HEK293 (cell line): ENCODE results near the gene FRMPD4.

ENCODE experiments used
- CTCF ChIA-PET: fragments of 350-600 bp; formaldehyde crosslinking; extraction: SDS; loops from one replicate; lab custom pipeline; 2021; ENCODE audit warnings: antibody characterized with exemption; lab: Yijun Ruan, JAX
- POLR2A ChIA-PET: fragments of 300-600 bp; formaldehyde crosslinking; extraction: SDS; loops from one replicate; lab custom pipeline; 2020; ENCODE audit warnings: antibody characterized with exemption, inconsistent platforms; lab: Yijun Ruan, JAX
- H3K27ac ChIP-seq: fragments of 200-500 bp; sonication (Bioruptor generic); 2 replicates; pipeline ENCODE4 v1.5.1; 2014; ENCODE audit warnings: low read depth, low read length, control low read depth, inconsistent platforms; ENCODE audit errors: extremely low read depth
- H3K36me3 ChIP-seq, 2 experiments: fragments of 200-500 bp in 1 of 2; sonication (Bioruptor generic) in 1 of 2; 1 replicate in 1 of 2; 2 replicates in 1 of 2; pipeline ENCODE4 v1.5.1; 2014 to 2017; ENCODE audit warnings: inconsistent platforms in 2 of 2, low read length in 2 of 2; ENCODE audit not compliant: control insufficient read depth in 2 of 2, insufficient read depth in 1 of 2
- H3K4me1 ChIP-seq: fragments of 200-500 bp; sonication (Bioruptor generic); 2 replicates; pipeline ENCODE4 v1.5.1; 2014; ENCODE audit warnings: mild to moderate bottlenecking, low read length, inconsistent platforms; ENCODE audit not compliant: control insufficient read depth, insufficient read depth
- H3K4me3 ChIP-seq: 2 replicates; pipeline ENCODE4 v1.5.1; 2011; ENCODE audit warnings: low read depth, mild to moderate bottlenecking, control low read depth, low read length, moderate library complexity
- H3K9me3 ChIP-seq: fragments of 200-500 bp; sonication (Bioruptor generic); 2 replicates; pipeline ENCODE4 v1.5.1; 2014; ENCODE audit warnings: low read depth, low read length, inconsistent platforms; ENCODE audit not compliant: control insufficient read depth, insufficient read depth
- EGR2 ChIP-seq: fragments of 450-650 bp; formaldehyde crosslinking; IDR thresholded peaks from 2 replicates; pipeline ENCODE4 v1.5.1; 2016; ENCODE audit warnings: low read depth, missing biosample characterization, missing genetic modification characterization
- HOXA7 ChIP-seq: sonication (generic); formaldehyde crosslinking; IDR thresholded peaks from 2 replicates; pipeline ENCODE4 v1.8.1; 2022; ENCODE audit warnings: missing genetic modification reagents, borderline replicate concordance
- PATZ1 ChIP-seq: fragments of 450-650 bp; formaldehyde crosslinking; IDR thresholded peaks from 2 replicates; pipeline ENCODE4 v1.5.1; 2016; ENCODE audit warnings: missing biosample characterization, missing genetic modification characterization
- PRDM1 ChIP-seq: fragments of 450-650 bp; formaldehyde crosslinking; IDR thresholded peaks from 2 replicates; pipeline ENCODE4; 2016; ENCODE audit warnings: missing biosample characterization, missing genetic modification characterization
- PRDM2 ChIP-seq: fragments of 450-650 bp; formaldehyde crosslinking; IDR thresholded peaks from 2 replicates; pipeline ENCODE4 v1.5.1; 2016; ENCODE audit warnings: missing biosample characterization, missing genetic modification characterization, borderline replicate concordance
- PRDM4 ChIP-seq: fragments of 450-650 bp; formaldehyde crosslinking; IDR thresholded peaks from 2 replicates; pipeline ENCODE4 v1.5.1; 2017; ENCODE audit warnings: missing biosample characterization, missing genetic modification characterization
- SCRT1 ChIP-seq: fragments of 450-650 bp; formaldehyde crosslinking; IDR thresholded peaks from 2 replicates; pipeline ENCODE4 v1.5.1; 2016; ENCODE audit warnings: missing biosample characterization, missing genetic modification characterization, borderline replicate concordance
- SCRT2 ChIP-seq: fragments of 450-650 bp; formaldehyde crosslinking; IDR thresholded peaks from 2 replicates; pipeline ENCODE4 v1.5.1; 2016; ENCODE audit warnings: missing biosample characterization, missing genetic modification characterization
- SP7 ChIP-seq: fragments of 450-650 bp; formaldehyde crosslinking; IDR thresholded peaks from 2 replicates; pipeline ENCODE4 v1.5.1; 2016; ENCODE audit warnings: missing biosample characterization, missing genetic modification characterization
- ZBTB20 ChIP-seq: fragments of 450-650 bp; formaldehyde crosslinking; IDR thresholded peaks from 2 replicates; pipeline ENCODE4 v1.5.1; 2016; ENCODE audit warnings: missing biosample characterization, missing genetic modification characterization
- ZBTB26 ChIP-seq: fragments of 450-650 bp; formaldehyde crosslinking; optimal IDR thresholded peaks from 2 replicates; pipeline ENCODE3; 2016; ENCODE audit warnings: missing biosample characterization, mild to moderate bottlenecking, missing genetic modification characterization
- ZFHX2 ChIP-seq: fragments of 450-650 bp; formaldehyde crosslinking; conservative IDR thresholded peaks from 2 replicates; pipeline ENCODE4 v1.5.1; 2016; ENCODE audit warnings: missing biosample characterization, missing genetic modification characterization
- ZNF112 ChIP-seq: fragments of 450-650 bp; formaldehyde crosslinking; IDR thresholded peaks from 2 replicates; pipeline ENCODE4 v1.5.0; 2017; ENCODE audit warnings: missing biosample characterization, missing genetic modification characterization
- ZNF140 ChIP-seq: fragments of 450-650 bp; formaldehyde crosslinking; IDR thresholded peaks from 2 replicates; pipeline ENCODE4 v1.5.1; 2016; ENCODE audit warnings: missing biosample characterization, missing genetic modification characterization
- ZNF146 ChIP-seq: fragments of 450-650 bp; formaldehyde crosslinking; IDR thresholded peaks from 2 replicates; pipeline ENCODE4 v1.5.1; 2016; ENCODE audit warnings: missing biosample characterization, missing genetic modification characterization
- ZNF19 ChIP-seq: fragments of 450-650 bp; formaldehyde crosslinking; IDR thresholded peaks from 2 replicates; pipeline ENCODE4; 2016; ENCODE audit warnings: missing biosample characterization, missing genetic modification characterization, low read depth
- ZNF214 ChIP-seq: fragments of 450-650 bp; formaldehyde crosslinking; IDR thresholded peaks from 2 replicates; pipeline ENCODE4 v1.5.1; 2017; ENCODE audit warnings: missing biosample characterization, mild to moderate bottlenecking, missing genetic modification characterization, borderline replicate concordance
- ZNF558 ChIP-seq: fragments of 450-650 bp; formaldehyde crosslinking; IDR thresholded peaks from 2 replicates; pipeline ENCODE4 v1.5.1; 2016; ENCODE audit warnings: missing biosample characterization, missing genetic modification characterization
- ZNF585B ChIP-seq: fragments of 450-650 bp; formaldehyde crosslinking; IDR thresholded peaks from 2 replicates; pipeline ENCODE4 v1.5.1; 2016; ENCODE audit warnings: missing biosample characterization, missing genetic modification characterization
- ZNF623 ChIP-seq: fragments of 450-650 bp; formaldehyde crosslinking; IDR thresholded peaks from 2 replicates; pipeline ENCODE4 v1.5.1; 2016; ENCODE audit warnings: missing biosample characterization, missing genetic modification characterization
- ZNF654 ChIP-seq: fragments of 450-650 bp; formaldehyde crosslinking; IDR thresholded peaks from 2 replicates; pipeline ENCODE4 v1.5.1; 2016; ENCODE audit warnings: low read depth, missing biosample characterization, missing genetic modification characterization
- ZNF776 ChIP-seq: fragments of 450-650 bp; formaldehyde crosslinking; IDR thresholded peaks from 2 replicates; pipeline ENCODE4 v1.5.0; 2017; ENCODE audit warnings: missing biosample characterization, missing genetic modification characterization, borderline replicate concordance
- ZSCAN4 ChIP-seq: fragments of 450-650 bp; formaldehyde crosslinking; IDR thresholded peaks from 2 replicates; pipeline ENCODE4 v1.5.1; 2017; ENCODE audit warnings: missing biosample characterization, missing genetic modification characterization

Gene FRMPD4

GRCh38 chrX:12401252-12401651, 263.0 kb downstream of the FRMPD4 start:
- H3K4me3 ChIP-seq: no peak overlapping the region
- CTCF ChIA-PET: no interaction called here
- no peak overlapping the region for H3K27ac ChIP-seq
- no peaks in the 10 kb centered on the region for H3K9me3 ChIP-seq
- POLR2A ChIA-PET: no interaction called here
- no peak for TF ChIP-seq ZNF112
- no peak for TF ChIP-seq ZNF19 (tag by site-specific recombination)
- no peak for TF ChIP-seq ZBTB26 (tag by site-specific recombination)
- TF ChIP-seq PRDM4 (tag by site-specific recombination): no peak
- TF ChIP-seq HOXA7 (CRISPR knock-in tag): no peak
- no peak for TF ChIP-seq ZSCAN4 (tag by site-specific recombination)
- TF ChIP-seq ZBTB20 (tag by site-specific recombination): no peak
- peak; percentile 84 for TF ChIP-seq PRDM1
- no peaks in the 10 kb centered on the region for H3K4me1 ChIP-seq
- no peaks in the 10 kb centered on the region for H3K36me3 ChIP-seq

GRCh38 chrX:12403474-12404082, 265.3 kb downstream of the FRMPD4 start:
- CTCF ChIA-PET: no interaction called here
- POLR2A ChIA-PET: no interaction called here

More at GRCh38 chrX:12403474-12404082, 265.3 kb downstream of the FRMPD4 start:
- Histone ChIP-seq H3K36me3 (no peaks in the 10 kb centered on the region), H3K4me3 (no peak overlapping the region), H3K9me3 (no peaks in the 10 kb centered on the region), H3K4me1 (no peaks in the 10 kb centered on the region), H3K27ac (no peak overlapping the region)
- TF ChIP-seq PRDM2 (no peak), SCRT1 (tag by site-specific recombination) (peak; percentile 62; the same call in 1 of the 2 replicates), ZNF214 (tag by site-specific recombination) (no peak), SCRT2 (tag by site-specific recombination) (peak; percentile 58), ZNF623 (tag by site-specific recombination) (no peak), ZNF140 (tag by site-specific recombination) (no peak), ZNF776 (tag by site-specific recombination) (no peak), ZFHX2 (tag by site-specific recombination) (peak; percentile 44), ZNF146 (tag by site-specific recombination) (no peak), EGR2 (tag by site-specific recombination) (peak; percentile 63), ZNF558 (tag by site-specific recombination) (no peak), ZNF654 (tag by site-specific recombination) (no peak), SP7 (no peak), PATZ1 (tag by site-specific recombination) (no peak), ZNF585B (tag by site-specific recombination) (no peak)
